Esophagus squamous epithelium (tissue), 4 donors: ENCODE results near the gene GALR2.

Experiments used
- CTCF ChIP-seq, 6 experiments: fragments of 450-650 bp in 4 of 6; fragments of 200-600 bp in 2 of 6; sonication (generic) in 2 of 6; IDR thresholded peaks; one replicate each; pipeline ENCODE4 v1.5.1; 2016 to 2019; ENCODE audit warnings: antibody characterized with exemption in 6 of 6, mild to moderate bottlenecking in 4 of 6, moderate library complexity in 4 of 6
- POLR2A ChIP-seq, 4 donors: fragments of 450-650 bp; IDR thresholded peaks; one replicate each; pipeline ENCODE4 v1.6.1; 2017; ENCODE audit warnings: antibody characterized with exemption in 4 of 4, mild to moderate bottlenecking in 4 of 4, moderate library complexity in 3 of 4

- TF ChIP-seq CTCF (IDR thresholded peaks at IDR 0.05): no peak
- no peak for TF ChIP-seq POLR2A (IDR thresholded peaks at IDR 0.05)
These were observed 42.4 kb upstream of the GALR2 start for GRCh38 chr17:76032073-76032779.
